Measurements from ENCODE around the gene ECT2L.

The ECT2L gene
- long read RNA-seq, donor 1 = 0 reads
- long read RNA-seq, donor 2 = 0 reads
- long read RNA-seq, donor 3 = 0 reads
- long read RNA-seq, donor 4 = 0 reads
- long read RNA-seq, donor 5 = 0 reads
- long read RNA-seq, donor 6 = 0 reads
- long read RNA-seq, donor 7, partial matches to known transcripts = 26 of 26 reads
- long read RNA-seq, donor 7, other reads (novel, unspliced or antisense) = 0 of 26 reads
- long read RNA-seq, donor 8, partial matches to known transcripts = 9 of 9 reads
- long read RNA-seq, donor 8, other reads (novel, unspliced or antisense) = 0 of 9 reads

GRCh38 chr6:138795809-138796603 lies at the start of gene ECT2L:
Gene ECT2L, plus strand, starts transcription at chr6:138796087. Its CDS starts 17,188 bp downstream, at chr6:138813275.
- DNase-seq = peak; percentile 57

GRCh38 chr6:138752017-138752416 lies 43.9 kb upstream of the ECT2L start:
- no peak for DNase-seq

GRCh38 chr6:138757136-138757535 lies 38.8 kb upstream of the ECT2L start:
- no peak for DNase-seq

- DNase-seq = no peak
Observed at GRCh38 chr6:138765896-138766655, 29.8 kb upstream of the ECT2L start.

GRCh38 chr6:138769102-138769676 lies 26.7 kb upstream of the ECT2L start:
- DNase-seq = no peak

GRCh38 chr6:138772596-138773176 lies 23.2 kb upstream of the ECT2L start:
- no peak for DNase-seq

GRCh38 chr6:138773177-138774091 lies 22.5 kb upstream of the ECT2L start, which contains the start of gene CCDC28A:
Gene CCDC28A, plus strand, starts transcription at chr6:138773769. Its CDS starts 2,352 bp downstream, at chr6:138776121.
- peak; percentile 99 for DNase-seq

GRCh38 chr6:138774370-138774769 lies 21.5 kb upstream of the ECT2L start:
- DNase-seq = no peak

- no peak for DNase-seq
Observed at GRCh38 chr6:138776659-138777058, 19.2 kb upstream of the ECT2L start.

GRCh38 chr6:138778331-138778730 lies 17.6 kb upstream of the ECT2L start:
- no peak for DNase-seq

- no peak for DNase-seq
Observed at GRCh38 chr6:138782243-138782642, 13.6 kb upstream of the ECT2L start.

GRCh38 chr6:138785079-138785478 lies 10.8 kb upstream of the ECT2L start:
- no peak for DNase-seq

GRCh38 chr6:138785980-138786379 lies 9.9 kb upstream of the ECT2L start:
- DNase-seq = no peak

- no peak for DNase-seq
Observed at GRCh38 chr6:138787138-138787537, 8.7 kb upstream of the ECT2L start.

- no peak for DNase-seq
Observed at GRCh38 chr6:138796771-138797170, 884 bp downstream of the ECT2L start.

GRCh38 chr6:138797806-138798446 lies 2.0 kb downstream of the ECT2L start:
- no peak for DNase-seq

- no peak for DNase-seq
Observed at GRCh38 chr6:138800377-138801150, 4.7 kb downstream of the ECT2L start.

GRCh38 chr6:138803331-138803730 lies 7.4 kb downstream of the ECT2L start:
- no peak for DNase-seq

- no peak for DNase-seq
Observed at GRCh38 chr6:138803861-138804260, 8.0 kb downstream of the ECT2L start.

Data from right kidney (tissue), 9 donors.